ENCODE measurements around the gene RAB11FIP5.
"Not testable (repeated sequence)": the region's sequence is repeated elsewhere in the genome, so short reads cannot be mapped to it uniquely, and the experiment has no call there.

RAB11FIP5 gene

GRCh38 chr2:73107211-73107926 lies 5.4 kb downstream of the RAB11FIP5 start:
- no peak overlapping the region for H3K27ac ChIP-seq (ENCODE audit: low read length)
- H3K4me1 ChIP-seq (ENCODE audit: insufficient read depth, low read length) = peaks cover 17% of the 10 kb centered on the region
- peaks cover 26% of the 10 kb centered on the region for H3K27me3 ChIP-seq (ENCODE audit: insufficient read depth, low read length)
- no peak overlapping the region for H3K9ac ChIP-seq (ENCODE audit: low read depth, low read length)
- no peaks in the 10 kb centered on the region for H3K9me3 ChIP-seq (ENCODE audit: insufficient read depth, low read depth, low read length)
- no peak overlapping the region for H3K4me3 ChIP-seq (ENCODE audit: low read length)
- H3K36me3 ChIP-seq (ENCODE audit: insufficient read depth, low read depth, low read length) = no peaks in the 10 kb centered on the region

GRCh38 chr2:73106791-73107190 lies 6.0 kb downstream of the RAB11FIP5 start:
- Histone ChIP-seq H3K36me3 (ENCODE audit: insufficient read depth, low read depth, low read length) (no peaks in the 10 kb centered on the region), H3K4me1 (ENCODE audit: insufficient read depth, low read length) (peaks cover 21% of the 10 kb centered on the region)

GRCh38 chr2:73105511-73105971 lies 7.2 kb downstream of the RAB11FIP5 start:
- no peak overlapping the region for H3K9ac ChIP-seq (ENCODE audit: low read depth, low read length)
- H3K27me3 ChIP-seq (ENCODE audit: insufficient read depth, low read length) = peaks cover 7% of the 10 kb centered on the region; the same call in 1 of the 2 replicates
- H3K27ac ChIP-seq (ENCODE audit: low read length) = no peak overlapping the region
- H3K4me1 ChIP-seq (ENCODE audit: insufficient read depth, low read length) = peaks cover 13% of the 10 kb centered on the region
- H3K9me3 ChIP-seq (ENCODE audit: insufficient read depth, low read depth, low read length) = no peaks in the 10 kb centered on the region
- no peak overlapping the region for H3K4me3 ChIP-seq (ENCODE audit: low read length)
- no peaks in the 10 kb centered on the region for H3K36me3 ChIP-seq (ENCODE audit: insufficient read depth, low read depth, low read length)

More at GRCh38 chr2:73106791-73107190, 6.0 kb downstream of the RAB11FIP5 start:
- Histone ChIP-seq H3K27ac (ENCODE audit: low read length) (no peak overlapping the region), H3K9me3 (ENCODE audit: insufficient read depth, low read depth, low read length) (no peaks in the 10 kb centered on the region), H3K27me3 (ENCODE audit: insufficient read depth, low read length) (peaks cover 20% of the 10 kb centered on the region), H3K9ac (ENCODE audit: low read depth, low read length) (no peak overlapping the region), H3K4me3 (ENCODE audit: low read length) (no peak overlapping the region)

GRCh38 chr2:73104933-73105332 lies 7.8 kb downstream of the RAB11FIP5 start:
- H3K27ac ChIP-seq (ENCODE audit: low read length) = no peak overlapping the region
- H3K36me3 ChIP-seq (ENCODE audit: insufficient read depth, low read depth, low read length) = no peaks in the 10 kb centered on the region
- H3K4me3 ChIP-seq (ENCODE audit: low read length) = no peak overlapping the region
- peaks cover 1% of the 10 kb centered on the region; the same call in 1 of the 2 replicates for H3K27me3 ChIP-seq (ENCODE audit: insufficient read depth, low read length)
- H3K9me3 ChIP-seq (ENCODE audit: insufficient read depth, low read depth, low read length) = no peaks in the 10 kb centered on the region
- H3K4me1 ChIP-seq (ENCODE audit: insufficient read depth, low read length) = peaks cover 7% of the 10 kb centered on the region
- H3K9ac ChIP-seq (ENCODE audit: low read depth, low read length) = no peak overlapping the region

- no peaks in the 10 kb centered on the region for H3K36me3 ChIP-seq (ENCODE audit: insufficient read depth, low read depth, low read length)
- H3K4me1 ChIP-seq (ENCODE audit: insufficient read depth, low read length) = peaks cover 7% of the 10 kb centered on the region
- H3K27ac ChIP-seq (ENCODE audit: low read length) = no peak overlapping the region
- H3K4me3 ChIP-seq (ENCODE audit: low read length) = no peak overlapping the region
- H3K9ac ChIP-seq (ENCODE audit: low read depth, low read length) = no peak overlapping the region
- H3K27me3 ChIP-seq (ENCODE audit: insufficient read depth, low read length) = no peaks in the 10 kb centered on the region
- no peaks in the 10 kb centered on the region for H3K9me3 ChIP-seq (ENCODE audit: insufficient read depth, low read depth, low read length)
Measured at GRCh38 chr2:73103018-73103542, 9.7 kb downstream of the RAB11FIP5 start.

GRCh38 chr2:73101626-73102256 lies 11.0 kb downstream of the RAB11FIP5 start:
- H3K9me3 ChIP-seq (ENCODE audit: insufficient read depth, low read depth, low read length) = no peaks in the 10 kb centered on the region
- H3K27ac ChIP-seq (ENCODE audit: low read length) = no peak overlapping the region
- no peak overlapping the region for H3K4me3 ChIP-seq (ENCODE audit: low read length)
- no peak overlapping the region for H3K9ac ChIP-seq (ENCODE audit: low read depth, low read length)
- no peaks in the 10 kb centered on the region for H3K36me3 ChIP-seq (ENCODE audit: insufficient read depth, low read depth, low read length)
- H3K27me3 ChIP-seq (ENCODE audit: insufficient read depth, low read length) = no peaks in the 10 kb centered on the region
- H3K4me1 ChIP-seq (ENCODE audit: insufficient read depth, low read length) = peaks cover 7% of the 10 kb centered on the region

- H3K9me3 ChIP-seq (ENCODE audit: insufficient read depth, low read depth, low read length) = no peaks in the 10 kb centered on the region
- H3K36me3 ChIP-seq (ENCODE audit: insufficient read depth, low read depth, low read length) = no peaks in the 10 kb centered on the region
- no peaks in the 10 kb centered on the region for H3K27me3 ChIP-seq (ENCODE audit: insufficient read depth, low read length)
- H3K27ac ChIP-seq (ENCODE audit: low read length) = no peak overlapping the region
- H3K9ac ChIP-seq (ENCODE audit: low read depth, low read length) = no peak overlapping the region
- H3K4me1 ChIP-seq (ENCODE audit: insufficient read depth, low read length) = peaks cover 7% of the 10 kb centered on the region
- no peak overlapping the region for H3K4me3 ChIP-seq (ENCODE audit: low read length)
Measured at GRCh38 chr2:73100956-73101355, 11.8 kb downstream of the RAB11FIP5 start.

GRCh38 chr2:73099486-73099885 lies 13.3 kb downstream of the RAB11FIP5 start:
- H3K27ac ChIP-seq (ENCODE audit: low read length) = no peak overlapping the region
- H3K27me3 ChIP-seq (ENCODE audit: insufficient read depth, low read length) = no peaks in the 10 kb centered on the region
- H3K9ac ChIP-seq (ENCODE audit: low read depth, low read length) = no peak overlapping the region
- H3K4me3 ChIP-seq (ENCODE audit: low read length) = no peak overlapping the region
- H3K4me1 ChIP-seq (ENCODE audit: insufficient read depth, low read length) = peaks cover 7% of the 10 kb centered on the region
- no peaks in the 10 kb centered on the region for H3K36me3 ChIP-seq (ENCODE audit: insufficient read depth, low read depth, low read length)
- H3K9me3 ChIP-seq (ENCODE audit: insufficient read depth, low read depth, low read length) = no peaks in the 10 kb centered on the region

- no peaks in the 10 kb centered on the region for H3K9me3 ChIP-seq (ENCODE audit: insufficient read depth, low read depth, low read length)
- no peak overlapping the region for H3K4me3 ChIP-seq (ENCODE audit: low read length)
- no peak overlapping the region for H3K27ac ChIP-seq (ENCODE audit: low read length)
- no peaks in the 10 kb centered on the region for H3K4me1 ChIP-seq (ENCODE audit: insufficient read depth, low read length)
- H3K27me3 ChIP-seq (ENCODE audit: insufficient read depth, low read length) = no peaks in the 10 kb centered on the region
- no peaks in the 10 kb centered on the region for H3K36me3 ChIP-seq (ENCODE audit: insufficient read depth, low read depth, low read length)
- no peak overlapping the region for H3K9ac ChIP-seq (ENCODE audit: low read depth, low read length)
Measured at GRCh38 chr2:73095910-73096309, 16.8 kb downstream of the RAB11FIP5 start.

- H3K36me3 ChIP-seq (ENCODE audit: insufficient read depth, low read depth, low read length); H3K4me1 ChIP-seq (ENCODE audit: insufficient read depth, low read length); H3K27ac ChIP-seq (ENCODE audit: low read length); H3K4me3 ChIP-seq (ENCODE audit: low read length); H3K9ac ChIP-seq (ENCODE audit: low read depth, low read length); H3K9me3 ChIP-seq (ENCODE audit: insufficient read depth, low read depth, low read length); H3K27me3 ChIP-seq (ENCODE audit: insufficient read depth, low read length): not testable (repeated sequence)
Measured at GRCh38 chr2:73093601-73094218, 19.0 kb downstream of the RAB11FIP5 start.

GRCh38 chr2:73092146-73092783 lies 20.5 kb downstream of the RAB11FIP5 start:
- no peaks in the 10 kb centered on the region for H3K4me1 ChIP-seq (ENCODE audit: insufficient read depth, low read length)
- H3K9me3 ChIP-seq (ENCODE audit: insufficient read depth, low read depth, low read length) = no peaks in the 10 kb centered on the region
- H3K9ac ChIP-seq (ENCODE audit: low read depth, low read length) = no peak overlapping the region
- H3K27ac ChIP-seq (ENCODE audit: low read length) = no peak overlapping the region
- no peaks in the 10 kb centered on the region for H3K27me3 ChIP-seq (ENCODE audit: insufficient read depth, low read length)
- no peak overlapping the region for H3K4me3 ChIP-seq (ENCODE audit: low read length)
- H3K36me3 ChIP-seq (ENCODE audit: insufficient read depth, low read depth, low read length) = no peaks in the 10 kb centered on the region
